Left lung (tissue), 10 donors: ENCODE results near the gene PNPLA8. TPM values are rescaled to one million over a fixed set of nuclear protein-coding genes. Genes with fewer than 3 reads are reported as not detected.

Experiments
- ATAC-seq: fragments of 200-7000 bp; cut with Tn5 transposase; one replicate; pipeline ENCODE4 v1.9.1; 2020; ENCODE audit warnings: moderate library complexity
- DNase-seq, 4 donors: peaks; one replicate each; pipeline ENCODE4 v3.0.0-alpha.2; 2013 to 2020
- H3K27ac ChIP-seq, 2 donors: fragments of 200-600 bp; sonication (generic) in 1 of 2; one replicate each; pipeline versions ENCODE4 v1.5.0 to v1.8.0; 2020 to 2021
- H3K27me3 ChIP-seq, 2 donors: fragments of 200-600 bp; sonication (generic) in 1 of 2; one replicate each; pipeline versions ENCODE4 v1.5.0 to v1.8.0; 2020 to 2021
- H3K36me3 ChIP-seq, 2 donors: fragments of 200-600 bp; sonication (generic) in 1 of 2; one replicate each; pipeline versions ENCODE4 v1.5.0 to v1.8.0; 2020 to 2021
- H3K4me1 ChIP-seq, 2 donors: fragments of 200-600 bp; one replicate each; pipeline ENCODE4 v1.8.0; 2021
- H3K4me3 ChIP-seq, 2 donors: fragments of 200-600 bp; sonication (generic) in 1 of 2; one replicate each; pipeline versions ENCODE4 v1.5.0 to v1.8.0; 2020 to 2021; ENCODE audit warnings: mild to moderate bottlenecking in 1 of 2
- H3K9me3 ChIP-seq, 2 donors: fragments of 200-600 bp; sonication (generic) in 1 of 2; one replicate each; pipeline versions ENCODE4 v1.5.0 to v1.8.0; 2020 to 2021
- CTCF ChIP-seq, 2 donors: fragments of 200-600 bp; sonication (generic) in 1 of 2; IDR thresholded peaks; one replicate each; pipeline versions ENCODE4 v1.5.0 to v1.8.0; 2021; ENCODE audit warnings: antibody characterized with exemption in 2 of 2
- intact Hi-C, 2 donors: fragments of 100-400 bp; cut with DNase I; formaldehyde crosslinking; loops; one replicate each; pipeline versions ENCODE4 v1.11.2 to v1.14.2; 2022
- polyA plus RNA-seq, 6 donors: library from polyadenylated mRNA; unstranded; fragments of 120-200 nt; gene quantifications; one replicate each; pipeline ENCODE4 v1.2.1, GENCODE V29; 2013; ENCODE audit not compliant: insufficient read length in 6 of 6
- total RNA-seq, 2 donors: library from RNA; stranded (reverse); fragmentation: NEBNext Ultra II Directional; extraction: Animal tissue kit (Norgen Biotek cat#: 25700); gene quantifications; one replicate each; pipeline ENCODE4 v1.2.1, GENCODE V29; 2021
- donor health status: DM: no; HTN: yes; CAD: no.
- donor health status: DM: no; HTN: no; CAD: no.

The PNPLA8 gene
- total and polyA plus RNA-seq, 8 donors: 28.7 to 38.0 (median 32.8) TPM

- ATAC-seq: peak; percentile 67
- H3K4me3 ChIP-seq: peak overlapping the region; percentile 85 to 92
- H3K9me3 ChIP-seq: no peaks in the 10 kb centered on the region
- H3K4me1 ChIP-seq: peaks cover 12 to 59% of the 10 kb centered on the region in 2 donors
- H3K27ac ChIP-seq: peak overlapping the region; percentile 96 to 99
- peak in 3 of 4 donors; percentile 22 to 73 (median 52) for DNase-seq
- TF ChIP-seq CTCF (IDR thresholded peaks at IDR 0.05): no peak
- no peaks in the 10 kb centered on the region for H3K27me3 ChIP-seq
- H3K36me3 ChIP-seq: peaks cover 0 to 18% of the 10 kb centered on the region in 2 donors
- intact Hi-C loops: no loop called here
Measured at GRCh38 chr7:108570146-108570755, 44.3 kb upstream of the PNPLA8 start.

- Histone ChIP-seq H3K27me3 (no peaks in the 10 kb centered on the region), H3K27ac (peak within 1 kb of the TSS; percentile 96 to 99), H3K9me3 (no peaks in the 10 kb centered on the region), H3K4me3 (peak within 1 kb of the TSS; percentile 85 to 92), H3K36me3 (peaks cover 0 to 15% of the 10 kb centered on the region in 2 donors), H3K4me1 (peaks cover 12 to 59% of the 10 kb centered on the region in 2 donors)
- peak; percentile 97 for ATAC-seq
- DNase-seq: peak; percentile 98 to 100 (median 100)
- TF ChIP-seq CTCF (IDR thresholded peaks at IDR 0.05): no peak
- intact Hi-C loops: no loop called here
Measured at GRCh38 chr7:108569381-108570145, 43.6 kb upstream of the PNPLA8 start, which contains the start of the genes DNAJB9 and THAP5. Gene DNAJB9 (plus strand): TSS chr7:108569874. CDS start chr7:108571727, 1,853 bp downstream. Gene THAP5 (minus strand): TSS chr7:108569706. CDS start chr7:108569569, 137 bp downstream.

DNA sequence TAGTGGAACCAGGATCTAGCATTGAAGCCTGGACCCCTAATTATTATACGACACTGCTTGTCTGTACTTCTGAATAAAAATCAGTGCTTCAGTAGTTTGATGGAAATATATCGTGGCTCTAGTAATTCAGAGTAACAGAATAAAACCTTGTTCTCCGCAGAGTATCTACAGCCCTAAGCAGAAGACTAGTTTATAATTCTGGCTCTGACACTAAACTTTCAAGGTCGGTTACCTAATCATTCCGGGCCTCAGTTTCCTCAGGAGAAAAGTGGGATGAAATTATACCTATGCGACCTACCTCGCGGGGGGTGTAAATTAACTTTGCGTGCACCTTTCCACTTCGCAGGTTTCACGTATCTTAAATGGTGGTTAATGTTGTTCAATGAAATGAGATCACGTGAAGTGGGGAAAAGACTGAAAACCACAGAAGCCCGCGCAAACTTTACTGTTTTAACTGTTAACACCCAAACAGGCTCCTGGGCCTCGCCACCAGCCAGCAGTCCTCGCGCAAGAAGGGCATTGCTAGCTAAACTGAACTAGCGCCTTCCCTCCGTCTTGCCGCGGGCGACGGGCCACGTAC is 43.0 kb upstream of the PNPLA8 start:
- intact Hi-C loops: no loop called here
- no peak for DNase-seq
- TF ChIP-seq CTCF (IDR thresholded peaks at IDR 0.05): no peak
- Histone ChIP-seq H3K4me1 (peaks cover 12 to 54% of the 10 kb centered on the region in 2 donors), H3K36me3 (peaks cover 0 to 20% of the 10 kb centered on the region in 2 donors), H3K27ac (peak overlapping the region; percentile 96 to 99), H3K27me3 (no peaks in the 10 kb centered on the region), H3K9me3 (no peaks in the 10 kb centered on the region), H3K4me3 (peak overlapping the region; percentile 85 to 92)
- no peak for ATAC-seq

DNA sequence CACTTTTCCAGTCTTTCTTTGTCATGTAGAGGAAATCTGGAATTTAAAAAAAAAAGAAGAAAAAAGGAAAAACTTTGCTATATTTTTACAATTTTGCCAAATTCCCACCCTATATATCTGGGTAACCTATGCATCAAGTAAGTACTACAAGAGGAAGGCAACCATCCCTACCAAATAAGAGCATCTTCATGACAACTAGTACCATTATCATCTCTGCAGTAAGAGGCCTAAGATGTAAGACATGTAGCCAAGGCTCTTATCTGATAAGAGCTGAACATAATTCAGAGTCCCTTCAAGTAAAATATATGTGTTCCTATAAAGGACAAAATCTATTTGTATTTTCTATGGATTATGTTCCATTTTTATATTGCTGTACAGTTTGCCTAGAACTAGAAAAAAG is 40.1 kb upstream of the PNPLA8 start:
- H3K4me1 ChIP-seq: peaks cover 12 to 26% of the 10 kb centered on the region in 2 donors
- DNase-seq (no peak), ATAC-seq (no peak)
- H3K4me3 ChIP-seq: no peak overlapping the region
- no peaks in the 10 kb centered on the region for H3K9me3 ChIP-seq
- H3K27ac ChIP-seq: no peak overlapping the region
- TF ChIP-seq CTCF (IDR thresholded peaks at IDR 0.05): no peak
- peaks cover 0 to 7% of the 10 kb centered on the region in 2 donors for H3K36me3 ChIP-seq
- H3K27me3 ChIP-seq: no peaks in the 10 kb centered on the region
- intact Hi-C loops: no loop called here
